ENCODE data around the gene B4GALT6. TPM values are rescaled to one million over a fixed set of nuclear protein-coding genes. Genes with fewer than 3 reads are reported as not detected.

The B4GALT6 gene
- total and polyA plus RNA-seq, 2 of the 13 experiments (the other 11 are each of a cell fraction or from before 2014, with no cell fraction given): 1.9 to 3.3 TPM

DNA sequence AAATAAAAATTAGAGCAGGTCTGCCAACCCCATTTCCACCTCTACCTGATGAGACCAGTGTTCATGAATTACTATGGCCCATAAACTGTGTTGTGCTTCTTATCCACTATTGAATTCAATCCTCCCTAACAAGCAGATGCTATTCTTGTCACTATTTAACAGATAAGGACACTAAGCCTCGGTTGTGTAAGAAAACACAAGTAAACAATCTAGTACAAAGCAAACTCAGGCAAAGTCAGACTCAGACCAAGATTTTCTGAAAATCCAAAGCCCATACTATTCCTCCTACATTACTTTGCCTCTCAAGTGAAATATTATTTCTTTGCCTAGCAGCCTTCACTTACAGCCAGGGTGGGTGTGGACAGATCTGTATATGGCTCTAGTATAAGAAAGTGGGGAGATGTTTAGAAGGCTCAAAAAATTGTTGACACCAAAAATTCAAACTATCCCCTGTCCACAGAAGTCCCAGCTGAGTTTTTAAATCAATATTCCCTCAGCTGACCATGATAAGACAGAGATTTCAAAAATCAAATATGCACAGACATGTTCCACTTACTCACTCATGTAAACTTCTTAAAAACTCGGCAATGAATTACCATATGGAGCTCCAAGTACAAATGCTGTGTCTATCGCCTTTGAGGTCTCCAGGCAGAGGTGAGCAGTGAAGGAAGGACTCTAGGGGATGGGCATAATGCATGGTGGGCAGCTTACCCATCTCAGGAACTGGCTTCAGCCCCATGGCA lies 108.7 kb downstream of the B4GALT6 start:
- no peak overlapping the region for H3K4me3 ChIP-seq (replicated peaks in 1 of 3; ENCODE audit: insufficient read depth in 1 of 3, low read depth in 2 of 3, low read length in 3 of 3)
- peaks cover 62% of the 10 kb centered on the region for H3K4me1 ChIP-seq (ENCODE audit: insufficient read depth, low read length)

DNA sequence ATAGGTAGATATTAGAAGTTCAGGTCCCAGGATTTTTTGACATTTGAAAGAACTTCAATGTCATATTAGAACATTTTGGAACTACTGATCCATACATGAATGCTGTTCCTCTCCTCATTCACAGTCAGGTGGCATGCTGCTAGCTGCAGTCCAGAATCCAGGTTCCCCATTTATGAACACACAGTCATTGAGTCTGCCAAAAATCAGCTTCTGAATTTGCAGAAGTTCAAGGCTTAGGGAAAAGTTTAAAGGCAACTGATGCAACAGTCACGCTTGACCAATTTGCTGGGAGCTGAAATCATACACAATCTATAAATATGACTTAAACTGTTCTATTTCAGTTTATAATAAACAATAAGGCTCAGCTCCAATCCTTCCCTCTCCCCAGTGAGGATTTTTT lies 110.0 kb downstream of the B4GALT6 start:
- no peaks in the 10 kb centered on the region for H4K20me1 ChIP-seq (ENCODE audit: insufficient read depth, low read length)
- no peak for ATAC-seq
- H3K4me2 ChIP-seq (ENCODE audit: low read depth, low read length): no peak overlapping the region
- H3K9me3 ChIP-seq (ENCODE audit: low read length): no peaks in the 10 kb centered on the region
- intact Hi-C loops (cut with micrococcal nuclease; ENCODE audit: unreplicated experiment): no loop called here
- 71% methylated on average over 1 of the region's 1 CpG for WGBS (ENCODE audit: low lambda C conversion rate)
- no peak for DNase-seq (ENCODE audit: low spot score)
- TF ChIP-seq SETDB1 (CRISPR knock-in tag; IDR thresholded peaks at IDR 0.05; ENCODE audit: borderline replicate concordance) (no peak), ZNF577 (CRISPR knock-in tag; IDR thresholded peaks at IDR 0.05; ENCODE audit: borderline replicate concordance, low read depth) (no peak), ZNF510 (CRISPR knock-in tag; IDR thresholded peaks at IDR 0.05; ENCODE audit: low read depth) (no peak), ZNF446 (CRISPR knock-in tag; IDR thresholded peaks at IDR 0.05) (no peak), ZNF572 (CRISPR knock-in tag; IDR thresholded peaks at IDR 0.05) (no peak), ZNF232 (CRISPR knock-in tag; IDR thresholded peaks at IDR 0.05; ENCODE audit: borderline replicate concordance) (no peak)
- TF ChIP-seq, protein P1, sequence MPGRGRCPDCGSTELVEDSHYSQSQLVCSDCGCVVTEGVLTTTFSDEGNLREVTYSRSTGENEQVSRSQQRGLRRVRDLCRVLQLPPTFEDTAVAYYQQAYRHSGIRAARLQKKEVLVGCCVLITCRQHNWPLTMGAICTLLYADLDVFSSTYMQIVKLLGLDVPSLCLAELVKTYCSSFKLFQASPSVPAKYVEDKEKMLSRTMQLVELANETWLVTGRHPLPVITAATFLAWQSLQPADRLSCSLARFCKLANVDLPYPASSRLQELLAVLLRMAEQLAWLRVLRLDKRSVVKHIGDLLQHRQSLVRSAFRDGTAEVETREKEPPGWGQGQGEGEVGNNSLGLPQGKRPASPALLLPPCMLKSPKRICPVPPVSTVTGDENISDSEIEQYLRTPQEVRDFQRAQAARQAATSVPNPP (CRISPR knock-in tag; IDR thresholded peaks at IDR 0.05): no peak
- no peak overlapping the region for H3K9ac ChIP-seq (ENCODE audit: insufficient read depth, low read depth, low read length)
- no TSS peak for BruUV-seq (replicated peaks)
- no peak for FAIRE-seq
- in situ Hi-C loops (cut with HindIII; ENCODE audit: extremely low pct_ligation_motif_present, low pct_unique_long_range_greater_than_20kb): no loop called here
- ChIA-PET CTCF (ENCODE audit: low intra/inter-chr PET ratio, low total read pairs) (no interaction called here), POLR2A (interaction anchor here (1.1 kb wide), 1 partner anchor 17 kb away, joined by 7 read pairs; the partner anchor contains the start of gene TTR)
- H2AFZ ChIP-seq (ENCODE audit: low read length): no peak overlapping the region
- H3K27ac ChIP-seq (ENCODE audit: extremely low read length, insufficient read depth, low read length): no peak overlapping the region
- no peaks in the 10 kb centered on the region for H3K36me3 ChIP-seq (replicated peaks in 1 of 2; ENCODE audit: control insufficient read depth in 1 of 2, insufficient read depth in 2 of 2, low read length in 2 of 2)
- peaks cover 58% of the 10 kb centered on the region for H3K4me1 ChIP-seq (ENCODE audit: insufficient read depth, low read length)
- H3K4me3 ChIP-seq (replicated peaks in 1 of 3; ENCODE audit: insufficient read depth in 1 of 3, low read depth in 2 of 3, low read length in 3 of 3): no peak overlapping the region
- no peaks in the 10 kb centered on the region for H3K79me2 ChIP-seq (ENCODE audit: insufficient read depth, low read length)
- H3K27me3 ChIP-seq (ENCODE audit: control insufficient read depth in 1 of 2, insufficient read depth in 2 of 2, low read length in 2 of 2): no peaks in the 10 kb centered on the region

More for the DNA sequence above, 108.7 kb downstream of the B4GALT6 start:
- ChIA-PET POLR2A (interaction anchor here (0.7 to 1.9 kb wide), 3 partner anchors 11 to 30 kb away, joined by 3 to 10 read pairs (median 3); partner anchors contain the start of gene TTR), CTCF (ENCODE audit: low intra/inter-chr PET ratio, low total read pairs) (interaction anchor here (1.2 kb wide), 1 partner anchor 16 kb away, joined by 3 read pairs; the partner anchor contains the start of gene TTR)
- Histone ChIP-seq H3K27me3 (ENCODE audit: control insufficient read depth in 1 of 2, insufficient read depth in 2 of 2, low read length in 2 of 2) (no peaks in the 10 kb centered on the region), H3K27ac (ENCODE audit: extremely low read length, insufficient read depth, low read length) (no peak overlapping the region), H3K79me2 (ENCODE audit: insufficient read depth, low read length) (no peaks in the 10 kb centered on the region), H3K4me2 (ENCODE audit: low read depth, low read length) (no peak overlapping the region), H2AFZ (ENCODE audit: low read length) (no peak overlapping the region), H4K20me1 (ENCODE audit: insufficient read depth, low read length) (no peaks in the 10 kb centered on the region), H3K36me3 (replicated peaks in 1 of 2; ENCODE audit: control insufficient read depth in 1 of 2, insufficient read depth in 2 of 2, low read length in 2 of 2) (no peaks in the 10 kb centered on the region), H3K9me3 (ENCODE audit: low read length) (no peaks in the 10 kb centered on the region), H3K9ac (ENCODE audit: insufficient read depth, low read depth, low read length) (no peak overlapping the region)
- in situ Hi-C loops (cut with HindIII; ENCODE audit: extremely low pct_ligation_motif_present, low pct_unique_long_range_greater_than_20kb): no loop called here
- intact Hi-C loops (cut with micrococcal nuclease; ENCODE audit: unreplicated experiment): no loop called here
- ATAC-seq: peak; percentile 26; the same call in 2 of the 3 replicates
- FAIRE-seq: no peak
- BruUV-seq (replicated peaks): no TSS peak
- TF ChIP-seq FOXP1 (IDR thresholded peaks at IDR 0.05): no peak
- TF ChIP-seq FOXP1 (CRISPR knock-in tag; IDR thresholded peaks at IDR 0.05): 0 out of 2 replicates have a peak, but pooled peaks have one; percentile 29
- TF ChIP-seq, protein P2, sequence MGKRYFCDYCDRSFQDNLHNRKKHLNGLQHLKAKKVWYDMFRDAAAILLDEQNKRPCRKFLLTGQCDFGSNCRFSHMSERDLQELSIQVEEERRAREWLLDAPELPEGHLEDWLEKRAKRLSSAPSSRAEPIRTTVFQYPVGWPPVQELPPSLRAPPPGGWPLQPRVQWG (CRISPR knock-in tag; IDR thresholded peaks at IDR 0.05; ENCODE audit: borderline replicate concordance, low read depth): no peak
- no peak for TF ChIP-seq TCF12 (IDR thresholded peaks at IDR 0.05)
- no peak for TF ChIP-seq TCF12 (CRISPR knock-in tag; IDR thresholded peaks at IDR 0.05)
- DNase-seq (ENCODE audit: low spot score): no peak
- 6% methylated on average over 3 of the region's 3 CpGs for WGBS (ENCODE audit: low lambda C conversion rate)

All from HepG2 (cell line).